GM12892 (cell line): ENCODE data around the gene BORCS5.

Experiments
- POLR2A ChIP-seq: IDR thresholded peaks from 2 replicates; pipeline ENCODE4 v1.6.1; 2011; ENCODE audit warnings: low read depth, low read length, control low read depth
- POLR2AphosphoS5 ChIP-seq: IDR thresholded peaks from 2 replicates; pipeline ENCODE4 v1.6.1; 2011; ENCODE audit warnings: low read depth, low read length, control low read depth
- TAF1 ChIP-seq: IDR thresholded peaks from 2 replicates; pipeline ENCODE4 v1.6.1; 2011; ENCODE audit warnings: low read depth, mild to moderate bottlenecking, control low read depth, low read length, borderline replicate concordance

DNA sequence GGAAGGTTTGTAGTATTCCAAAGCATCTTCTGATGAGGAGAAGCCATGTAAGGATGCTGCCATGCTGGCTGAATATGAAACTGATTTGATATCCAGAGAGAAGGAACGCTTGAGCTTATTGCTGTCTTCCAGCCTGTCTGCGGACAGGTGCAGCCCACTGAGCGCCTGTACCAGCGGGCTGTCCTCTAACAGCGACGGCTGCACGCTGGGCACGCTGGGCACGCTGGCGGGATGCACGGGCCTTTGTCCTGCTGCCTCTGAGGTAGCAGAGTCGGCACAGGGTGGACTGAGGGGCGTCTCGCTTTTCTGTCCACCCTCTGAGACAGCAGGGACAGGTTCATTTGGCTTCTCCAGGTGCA, 120.6 kb downstream of the BORCS5 start:
- TF ChIP-seq POLR2A (no peak), POLR2AphosphoS5 (no peak), TAF1 (no peak)
